Ovary (tissue), 3 donors: ENCODE data around the gene SYCP1.
"Not testable (repeated sequence)": the region's sequence is repeated elsewhere in the genome, so short reads cannot be mapped to it uniquely, and the experiment has no call there.

Source experiments
- CTCF ChIP-seq, 3 donors: fragments of 450-650 bp in 2 of 3; fragments of 200-600 bp in 1 of 3; IDR thresholded peaks; one replicate each; pipeline versions ENCODE4 v1.5.1 to v1.8.0; 2016 to 2022; ENCODE audit warnings: antibody characterized with exemption in 3 of 3, mild to moderate bottlenecking in 1 of 3
- POLR2A ChIP-seq: fragments of 450-650 bp; IDR thresholded peaks from one replicate; pipeline ENCODE4 v1.6.1; 2017; ENCODE audit warnings: antibody characterized with exemption, mild to moderate bottlenecking, moderate library complexity
- donor health status: DM: no; HTN: no; CAD: no.

- TF ChIP-seq CTCF (IDR thresholded peaks at IDR 0.05); POLR2A: not testable (repeated sequence)
Measured at GRCh38 chr1:115019549-115019948, 164.9 kb downstream of the SYCP1 start.
